Panc1 (cell line): ENCODE measurements around the gene ASCL2. TPM values are rescaled to one million over a fixed set of nuclear protein-coding genes. Genes with fewer than 3 reads are reported as not detected.

ENCODE experiments used
- ATAC-seq: fragments of 200-7000 bp; cut with Tn5 transposase; 2 replicates; pipeline ENCODE4 v1.9.1; 2020; ENCODE audit warnings: mild to moderate bottlenecking, moderate library complexity
- BruUV-seq: library from RNA; stranded (reverse); fragments of 400-500 nt; replicated peaks from 2 replicates; lab custom pipeline; 2021; lab: Mats Ljungman, UMichigan
- CTCF ChIA-PET: fragments of 300-600 bp; sonication (Branson Sonifier 250); formaldehyde crosslinking; loops from one replicate; lab custom pipeline; 2022; ENCODE audit warnings: antibody characterized with exemption; lab: Charles Lee
- POLR2A ChIA-PET: fragments of 300-600 bp; sonication (Branson Sonifier 250); formaldehyde crosslinking; loops from one replicate; lab custom pipeline; 2022; ENCODE audit warnings: antibody characterized with exemption; lab: Charles Lee
- DNase-seq: peaks from one replicate; pipeline ENCODE4 v3.0.0-alpha.2; 2010; ENCODE audit warnings: low read depth, low spot score
- H3K27ac ChIP-seq: 2 replicates; pipeline ENCODE4 v1.5.1; 2011; ENCODE audit warnings: mild to moderate bottlenecking, low read length, inconsistent platforms
- H3K27me3 ChIP-seq: fragments of 200-500 bp; sonication (Bioruptor generic); 2 replicates; pipeline ENCODE4 v1.6.0; 2014; ENCODE audit warnings: low read length, inconsistent platforms; ENCODE audit not compliant: control insufficient read depth, insufficient read depth
- H3K36me3 ChIP-seq: fragments of 200-500 bp; sonication (Bioruptor generic); 2 replicates; pipeline ENCODE4 v1.5.1; 2014; ENCODE audit warnings: inconsistent platforms, mild to moderate bottlenecking, low read length, moderate library complexity; ENCODE audit not compliant: control insufficient read depth, insufficient read depth
- H3K4me1 ChIP-seq: 2 replicates; pipeline ENCODE4 v1.5.1; 2011; ENCODE audit warnings: inconsistent platforms, mild to moderate bottlenecking, low read length, moderate library complexity; ENCODE audit not compliant: control insufficient read depth, insufficient read depth
- H3K4me3 ChIP-seq, 2 experiments: 2 replicates each; pipeline ENCODE4 v1.5.1; 2011 to 2012; ENCODE audit warnings: low read depth in 2 of 2, low read length in 2 of 2, mild to moderate bottlenecking in 2 of 2, inconsistent platforms in 1 of 2, moderate library complexity in 1 of 2
- H3K9me3 ChIP-seq: fragments of 200-500 bp; sonication (Bioruptor generic); 2 replicates; pipeline ENCODE4 v1.5.1; 2014; ENCODE audit warnings: low read depth, mild to moderate bottlenecking, inconsistent platforms, low read length, moderate library complexity; ENCODE audit not compliant: control insufficient read depth, insufficient read depth
- POLR2AphosphoS5 ChIP-seq: IDR thresholded peaks from 2 replicates; pipeline ENCODE4 v1.6.1; 2012; ENCODE audit warnings: mild to moderate bottlenecking, low read depth, low read length, moderate library complexity
- REST ChIP-seq, 2 experiments: IDR thresholded peaks; 2 replicates each; pipeline ENCODE4 v1.6.1; 2011 to 2012; ENCODE audit warnings: low read depth in 2 of 2, control low read depth in 1 of 2, low read length in 1 of 2, mild to moderate bottlenecking in 1 of 2, moderate library complexity in 1 of 2; ENCODE audit not compliant: insufficient read depth in 1 of 2
- SIN3A ChIP-seq: IDR thresholded peaks from 2 replicates; pipeline ENCODE4 v1.6.1; 2012; ENCODE audit warnings: low read depth, mild to moderate bottlenecking, low read length, moderate library complexity, borderline replicate concordance; ENCODE audit not compliant: insufficient read depth
- TCF7L2 ChIP-seq: IDR thresholded peaks from 2 replicates; pipeline ENCODE4 v1.6.1; 2011; ENCODE audit warnings: mild to moderate bottlenecking, low read depth, low read length, inconsistent platforms
- in situ Hi-C: cut with HindIII; loops from 2 replicates; pipeline ENCODE4 v1.10.0; 2016; ENCODE audit warnings: low sequenced_read_pairs, low pct_unique_long_range_greater_than_20kb
- intact Hi-C: fragments of 100-400 bp; cut with micrococcal nuclease; formaldehyde crosslinking; loops from one replicate; pipeline ENCODE4 v1.10.0; 2022; ENCODE audit not compliant: unreplicated experiment
- total RNA-seq: library from RNA; stranded (reverse); gene quantifications from one replicate; pipeline ENCODE4 v1.2.1, GENCODE V29; 2021; ENCODE audit not compliant: unreplicated experiment
- TF ChIP-seq, protein P1 (sequence below): fragments of 450-650 bp; IDR thresholded peaks from 2 replicates; pipeline ENCODE4 v1.5.1; 2017; ENCODE audit warnings: mild to moderate bottlenecking

The ASCL2 gene
- total RNA-seq, 1 experiment from 2014 or later, result not detected

GRCh38 chr11:2250485-2250884 lies 19.9 kb downstream of the ASCL2 start:
- Histone ChIP-seq H3K36me3 (no peaks in the 10 kb centered on the region), H3K27ac (no peak overlapping the region), H3K9me3 (no peaks in the 10 kb centered on the region), H3K4me3 (no peak overlapping the region), H3K4me1 (no peaks in the 10 kb centered on the region), H3K27me3 (peaks cover 5% of the 10 kb centered on the region; the same call in 1 of the 2 replicates)
- ChIA-PET POLR2A (no interaction called here), CTCF (interaction anchor here (0.6 to 1.5 kb wide), 2 partner anchors 128 to 170 kb away, joined by 4 to 5 read pairs; no protein-coding TSS in a partner anchor)
- TF ChIP-seq, protein P1, sequence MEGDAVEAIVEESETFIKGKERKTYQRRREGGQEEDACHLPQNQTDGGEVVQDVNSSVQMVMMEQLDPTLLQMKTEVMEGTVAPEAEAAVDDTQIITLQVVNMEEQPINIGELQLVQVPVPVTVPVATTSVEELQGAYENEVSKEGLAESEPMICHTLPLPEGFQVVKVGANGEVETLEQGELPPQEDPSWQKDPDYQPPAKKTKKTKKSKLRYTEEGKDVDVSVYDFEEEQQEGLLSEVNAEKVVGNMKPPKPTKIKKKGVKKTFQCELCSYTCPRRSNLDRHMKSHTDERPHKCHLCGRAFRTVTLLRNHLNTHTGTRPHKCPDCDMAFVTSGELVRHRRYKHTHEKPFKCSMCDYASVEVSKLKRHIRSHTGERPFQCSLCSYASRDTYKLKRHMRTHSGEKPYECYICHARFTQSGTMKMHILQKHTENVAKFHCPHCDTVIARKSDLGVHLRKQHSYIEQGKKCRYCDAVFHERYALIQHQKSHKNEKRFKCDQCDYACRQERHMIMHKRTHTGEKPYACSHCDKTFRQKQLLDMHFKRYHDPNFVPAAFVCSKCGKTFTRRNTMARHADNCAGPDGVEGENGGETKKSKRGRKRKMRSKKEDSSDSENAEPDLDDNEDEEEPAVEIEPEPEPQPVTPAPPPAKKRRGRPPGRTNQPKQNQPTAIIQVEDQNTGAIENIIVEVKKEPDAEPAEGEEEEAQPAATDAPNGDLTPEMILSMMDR, result no peak
- TF ChIP-seq REST (IDR thresholded peaks at IDR 0.05; ENCODE audit: insufficient read depth in 1 of 2, low read depth in 2 of 2, low read length in 1 of 2) (no peak), TCF7L2 (no peak), POLR2AphosphoS5 (no peak), SIN3A (no peak)
- DNase-seq (no peak), ATAC-seq (no peak)
- no TSS peak for BruUV-seq
- in situ Hi-C loops (no loop called here), intact Hi-C loops (no loop called here)

DNA sequence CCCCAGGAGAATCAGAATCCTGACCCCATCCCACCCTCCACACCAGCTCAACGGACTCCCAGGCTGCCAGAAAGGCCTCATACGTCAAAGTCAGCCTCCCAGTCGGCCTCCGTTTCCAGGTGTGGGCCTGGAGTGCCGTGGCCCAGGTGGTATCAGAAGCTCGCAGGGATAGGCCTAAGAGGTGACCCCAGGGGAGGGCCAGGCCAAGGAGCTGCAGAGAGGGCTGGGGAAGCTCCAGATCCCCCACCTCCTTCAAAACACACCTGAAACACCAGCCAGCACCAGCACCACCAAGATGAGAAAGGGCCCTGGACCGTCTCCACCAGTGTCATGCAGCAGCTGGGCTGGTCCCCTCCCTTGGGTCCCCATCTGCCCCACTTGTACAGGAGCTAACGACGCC lies 20.3 kb downstream of the ASCL2 start:
- Histone ChIP-seq H3K4me1 (no peaks in the 10 kb centered on the region), H3K27me3 (peaks cover 9% of the 10 kb centered on the region; the same call in 1 of the 2 replicates), H3K36me3 (no peaks in the 10 kb centered on the region), H3K4me3 (no peak overlapping the region), H3K27ac (no peak overlapping the region), H3K9me3 (no peaks in the 10 kb centered on the region)
- ATAC-seq (no peak), DNase-seq (no peak)
- in situ Hi-C loops, result no loop called here
- no TSS peak for BruUV-seq
- POLR2A ChIA-PET, result no interaction called here
- TF ChIP-seq, protein P1, result no peak
- TF ChIP-seq TCF7L2 (no peak), SIN3A (no peak), POLR2AphosphoS5 (no peak), REST (IDR thresholded peaks at IDR 0.05; ENCODE audit: insufficient read depth in 1 of 2, low read depth in 2 of 2, low read length in 1 of 2) (no peak)
- CTCF ChIA-PET, result no interaction called here
- intact Hi-C loops, result no loop called here
